Keratinocyte (primary cell): Measurements from ENCODE around the gene BARX1.

ENCODE experiments used
- CTCF ChIP-seq, 3 experiments: IDR thresholded peaks in 1 of 3; conservative IDR thresholded peaks in 1 of 3; optimal IDR thresholded peaks in 1 of 3; 2 replicates in 2 of 3; 3 replicates in 1 of 3; pipeline versions ENCODE3 to v1.5.1; 2011; ENCODE audit warnings: low read length in 3 of 3, mild to moderate bottlenecking in 3 of 3, moderate library complexity in 2 of 3, control low read depth in 1 of 3, inconsistent platforms in 1 of 3; ENCODE audit not compliant: insufficient read depth in 2 of 3; ENCODE audit errors: extremely low read depth in 1 of 3
- EZH2 ChIP-seq: IDR thresholded peaks from one replicate; pipeline ENCODE4 v1.6.1; 2012; ENCODE audit warnings: inconsistent platforms, mild to moderate bottlenecking, low read length, moderate library complexity

- no peak for TF ChIP-seq CTCF (optimal IDR thresholded peaks at IDR 0.05 in 1 of 3, IDR thresholded peaks at IDR 0.05 in 1 of 3, conservative IDR thresholded peaks at IDR 0.05 in 1 of 3; ENCODE audit: extremely low read depth in 1 of 3, insufficient read depth in 2 of 3, low read length in 3 of 3)
- no peak for TF ChIP-seq EZH2
These were observed 25.1 kb downstream of the BARX1 start for GRCh38 chr9:93930070-93930469.
